ENCODE data around the gene PNPLA6. TPM values are rescaled to one million over a fixed set of nuclear protein-coding genes. Genes with fewer than 3 reads are reported as not detected.

PNPLA6 gene
- total and polyA plus RNA-seq, 2 experiments from 2014 or later: 66.6 to 135 TPM

DNA sequence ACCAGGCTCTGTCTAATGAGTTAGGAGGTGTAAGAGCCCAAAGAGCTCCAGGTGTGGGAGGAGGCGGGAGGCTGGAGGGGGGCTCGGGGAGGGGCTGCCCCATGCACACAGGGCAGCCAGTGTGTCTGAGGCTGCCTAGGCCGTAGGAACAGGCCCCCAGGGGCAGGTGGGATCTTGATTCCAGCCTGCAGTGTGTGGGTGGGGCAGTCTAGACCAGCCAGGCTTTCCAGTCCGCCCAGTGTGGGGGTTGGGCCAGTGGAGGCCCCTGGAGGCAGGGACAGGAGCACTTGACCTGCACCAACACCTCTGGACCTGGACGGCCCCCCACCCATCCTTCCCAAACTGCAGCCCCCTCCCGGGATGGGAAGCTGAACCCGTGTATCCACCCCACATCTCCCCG is 54.7 kb downstream of the PNPLA6 start:
- Histone ChIP-seq H3K9me2 (ENCODE audit: insufficient read depth) (no peaks in the 10 kb centered on the region), H3K36me3 (ENCODE audit: insufficient read depth) (no peaks in the 10 kb centered on the region), H3K4me3 (no peak overlapping the region), H4K20me1 (replicated peaks; ENCODE audit: insufficient read depth) (no peaks in the 10 kb centered on the region), H2AFZ (no peak overlapping the region), H3K79me2 (replicated peaks; ENCODE audit: insufficient read depth) (no peaks in the 10 kb centered on the region), H3K27me3 (ENCODE audit: insufficient read depth) (peaks cover 6% of the 10 kb centered on the region; the same call in 1 of the 2 replicates), H3K4me1 (ENCODE audit: insufficient read depth) (no peaks in the 10 kb centered on the region), H3K4me2 (no peak overlapping the region), H3K27ac (ENCODE audit: low read depth) (no peak overlapping the region), H3F3A (replicated peaks; ENCODE audit: low read depth) (no peaks in the 10 kb centered on the region)
- no peaks in the 10 kb centered on the region for H3K9me3 Mint-ChIP-seq
- no peak overlapping the region for H3K4me3 Mint-ChIP-seq
- no peaks in the 10 kb centered on the region; the same call in 2 of the 3 replicates for H3K36me3 Mint-ChIP-seq (ENCODE audit: low read depth)
- no peak overlapping the region for H3K27ac Mint-ChIP-seq
- H3K4me1 Mint-ChIP-seq: peaks cover 2% of the 10 kb centered on the region
- DNase-seq (ENCODE audit: low spot score): no peak
- H3K27me3 Mint-ChIP-seq (ENCODE audit: insufficient read depth, low read depth, poor library complexity): peaks cover 10% of the 10 kb centered on the region
- ATAC-seq: peak; percentile 76
- TF ChIP-seq NANOG (IDR thresholded peaks at IDR 0.05; ENCODE audit: borderline replicate concordance): no peak
- no peak for TF ChIP-seq CREB1 (CRISPR knock-in tag; IDR thresholded peaks at IDR 0.05; ENCODE audit: low read depth)
- TF ChIP-seq POLR2AphosphoS5 (IDR thresholded peaks at IDR 0.05; ENCODE audit: low read depth): no peak
- TF ChIP-seq STAT1 (IDR thresholded peaks at IDR 0.05; ENCODE audit: unreplicated experiment): no peak
- TF ChIP-seq, protein P1, sequence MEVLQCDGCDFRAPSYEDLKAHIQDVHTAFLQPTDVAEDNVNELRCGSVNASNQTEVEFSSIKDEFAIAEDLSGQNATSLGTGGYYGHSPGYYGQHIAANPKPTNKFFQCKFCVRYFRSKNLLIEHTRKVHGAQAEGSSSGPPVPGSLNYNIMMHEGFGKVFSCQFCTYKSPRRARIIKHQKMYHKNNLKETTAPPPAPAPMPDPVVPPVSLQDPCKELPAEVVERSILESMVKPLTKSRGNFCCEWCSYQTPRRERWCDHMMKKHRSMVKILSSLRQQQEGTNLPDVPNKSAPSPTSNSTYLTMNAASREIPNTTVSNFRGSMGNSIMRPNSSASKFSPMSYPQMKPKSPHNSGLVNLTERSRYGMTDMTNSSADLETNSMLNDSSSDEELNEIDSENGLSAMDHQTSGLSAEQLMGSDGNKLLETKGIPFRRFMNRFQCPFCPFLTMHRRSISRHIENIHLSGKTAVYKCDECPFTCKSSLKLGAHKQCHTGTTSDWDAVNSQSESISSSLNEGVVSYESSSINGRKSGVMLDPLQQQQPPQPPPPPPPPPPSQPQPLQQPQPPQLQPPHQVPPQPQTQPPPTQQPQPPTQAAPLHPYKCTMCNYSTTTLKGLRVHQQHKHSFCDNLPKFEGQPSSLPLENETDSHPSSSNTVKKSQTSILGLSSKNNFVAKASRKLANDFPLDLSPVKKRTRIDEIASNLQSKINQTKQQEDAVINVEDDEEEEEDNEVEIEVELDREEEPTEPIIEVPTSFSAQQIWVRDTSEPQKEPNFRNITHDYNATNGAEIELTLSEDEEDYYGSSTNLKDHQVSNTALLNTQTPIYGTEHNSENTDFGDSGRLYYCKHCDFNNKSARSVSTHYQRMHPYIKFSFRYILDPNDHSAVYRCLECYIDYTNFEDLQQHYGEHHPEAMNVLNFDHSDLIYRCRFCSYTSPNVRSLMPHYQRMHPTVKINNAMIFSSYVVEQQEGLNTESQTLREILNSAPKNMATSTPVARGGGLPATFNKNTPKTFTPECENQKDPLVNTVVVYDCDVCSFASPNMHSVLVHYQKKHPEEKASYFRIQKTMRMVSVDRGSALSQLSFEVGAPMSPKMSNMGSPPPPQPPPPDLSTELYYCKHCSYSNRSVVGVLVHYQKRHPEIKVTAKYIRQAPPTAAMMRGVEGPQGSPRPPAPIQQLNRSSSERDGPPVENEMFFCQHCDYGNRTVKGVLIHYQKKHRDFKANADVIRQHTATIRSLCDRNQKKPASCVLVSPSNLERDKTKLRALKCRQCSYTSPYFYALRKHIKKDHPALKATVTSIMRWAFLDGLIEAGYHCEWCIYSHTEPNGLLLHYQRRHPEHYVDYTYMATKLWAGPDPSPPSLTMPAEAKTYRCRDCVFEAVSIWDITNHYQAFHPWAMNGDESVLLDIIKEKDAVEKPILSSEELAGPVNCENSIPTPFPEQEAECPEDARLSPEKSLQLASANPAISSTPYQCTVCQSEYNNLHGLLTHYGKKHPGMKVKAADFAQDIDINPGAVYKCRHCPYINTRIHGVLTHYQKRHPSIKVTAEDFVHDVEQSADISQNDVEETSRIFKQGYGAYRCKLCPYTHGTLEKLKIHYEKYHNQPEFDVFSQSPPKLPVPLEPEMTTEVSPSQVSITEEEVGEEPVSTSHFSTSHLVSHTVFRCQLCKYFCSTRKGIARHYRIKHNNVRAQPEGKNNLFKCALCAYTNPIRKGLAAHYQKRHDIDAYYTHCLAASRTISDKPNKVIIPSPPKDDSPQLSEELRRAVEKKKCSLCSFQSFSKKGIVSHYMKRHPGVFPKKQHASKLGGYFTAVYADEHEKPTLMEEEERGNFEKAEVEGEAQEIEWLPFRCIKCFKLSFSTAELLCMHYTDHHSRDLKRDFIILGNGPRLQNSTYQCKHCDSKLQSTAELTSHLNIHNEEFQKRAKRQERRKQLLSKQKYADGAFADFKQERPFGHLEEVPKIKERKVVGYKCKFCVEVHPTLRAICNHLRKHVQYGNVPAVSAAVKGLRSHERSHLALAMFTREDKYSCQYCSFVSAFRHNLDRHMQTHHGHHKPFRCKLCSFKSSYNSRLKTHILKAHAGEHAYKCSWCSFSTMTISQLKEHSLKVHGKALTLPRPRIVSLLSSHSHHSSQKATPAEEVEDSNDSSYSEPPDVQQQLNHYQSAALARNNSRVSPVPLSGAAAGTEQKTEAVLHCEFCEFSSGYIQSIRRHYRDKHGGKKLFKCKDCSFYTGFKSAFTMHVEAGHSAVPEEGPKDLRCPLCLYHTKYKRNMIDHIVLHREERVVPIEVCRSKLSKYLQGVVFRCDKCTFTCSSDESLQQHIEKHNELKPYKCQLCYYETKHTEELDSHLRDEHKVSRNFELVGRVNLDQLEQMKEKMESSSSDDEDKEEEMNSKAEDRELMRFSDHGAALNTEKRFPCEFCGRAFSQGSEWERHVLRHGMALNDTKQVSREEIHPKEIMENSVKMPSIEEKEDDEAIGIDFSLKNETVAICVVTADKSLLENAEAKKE (CRISPR knock-in tag; IDR thresholded peaks at IDR 0.05): no peak
- TF ChIP-seq JUNB (IDR thresholded peaks at IDR 0.05; ENCODE audit: unreplicated experiment): no peak
- no peak for TF ChIP-seq EZH2 (IDR thresholded peaks at IDR 0.05; ENCODE audit: low read depth, unreplicated experiment)
- TF ChIP-seq EZH2phosphoT487 (IDR thresholded peaks at IDR 0.05; ENCODE audit: unreplicated experiment): no peak
- TF ChIP-seq, protein P2, sequence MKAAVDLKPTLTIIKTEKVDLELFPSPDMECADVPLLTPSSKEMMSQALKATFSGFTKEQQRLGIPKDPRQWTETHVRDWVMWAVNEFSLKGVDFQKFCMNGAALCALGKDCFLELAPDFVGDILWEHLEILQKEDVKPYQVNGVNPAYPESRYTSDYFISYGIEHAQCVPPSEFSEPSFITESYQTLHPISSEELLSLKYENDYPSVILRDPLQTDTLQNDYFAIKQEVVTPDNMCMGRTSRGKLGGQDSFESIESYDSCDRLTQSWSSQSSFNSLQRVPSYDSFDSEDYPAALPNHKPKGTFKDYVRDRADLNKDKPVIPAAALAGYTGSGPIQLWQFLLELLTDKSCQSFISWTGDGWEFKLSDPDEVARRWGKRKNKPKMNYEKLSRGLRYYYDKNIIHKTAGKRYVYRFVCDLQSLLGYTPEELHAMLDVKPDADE (IDR thresholded peaks at IDR 0.05): no peak
- no peak for TF ChIP-seq ZNF114 (CRISPR knock-in tag; IDR thresholded peaks at IDR 0.05)
- TF ChIP-seq, protein P3, sequence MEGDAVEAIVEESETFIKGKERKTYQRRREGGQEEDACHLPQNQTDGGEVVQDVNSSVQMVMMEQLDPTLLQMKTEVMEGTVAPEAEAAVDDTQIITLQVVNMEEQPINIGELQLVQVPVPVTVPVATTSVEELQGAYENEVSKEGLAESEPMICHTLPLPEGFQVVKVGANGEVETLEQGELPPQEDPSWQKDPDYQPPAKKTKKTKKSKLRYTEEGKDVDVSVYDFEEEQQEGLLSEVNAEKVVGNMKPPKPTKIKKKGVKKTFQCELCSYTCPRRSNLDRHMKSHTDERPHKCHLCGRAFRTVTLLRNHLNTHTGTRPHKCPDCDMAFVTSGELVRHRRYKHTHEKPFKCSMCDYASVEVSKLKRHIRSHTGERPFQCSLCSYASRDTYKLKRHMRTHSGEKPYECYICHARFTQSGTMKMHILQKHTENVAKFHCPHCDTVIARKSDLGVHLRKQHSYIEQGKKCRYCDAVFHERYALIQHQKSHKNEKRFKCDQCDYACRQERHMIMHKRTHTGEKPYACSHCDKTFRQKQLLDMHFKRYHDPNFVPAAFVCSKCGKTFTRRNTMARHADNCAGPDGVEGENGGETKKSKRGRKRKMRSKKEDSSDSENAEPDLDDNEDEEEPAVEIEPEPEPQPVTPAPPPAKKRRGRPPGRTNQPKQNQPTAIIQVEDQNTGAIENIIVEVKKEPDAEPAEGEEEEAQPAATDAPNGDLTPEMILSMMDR (conservative IDR thresholded peaks at IDR 0.05; ENCODE audit: low read depth in 2 of 2): no peak
- TF ChIP-seq, protein P4, sequence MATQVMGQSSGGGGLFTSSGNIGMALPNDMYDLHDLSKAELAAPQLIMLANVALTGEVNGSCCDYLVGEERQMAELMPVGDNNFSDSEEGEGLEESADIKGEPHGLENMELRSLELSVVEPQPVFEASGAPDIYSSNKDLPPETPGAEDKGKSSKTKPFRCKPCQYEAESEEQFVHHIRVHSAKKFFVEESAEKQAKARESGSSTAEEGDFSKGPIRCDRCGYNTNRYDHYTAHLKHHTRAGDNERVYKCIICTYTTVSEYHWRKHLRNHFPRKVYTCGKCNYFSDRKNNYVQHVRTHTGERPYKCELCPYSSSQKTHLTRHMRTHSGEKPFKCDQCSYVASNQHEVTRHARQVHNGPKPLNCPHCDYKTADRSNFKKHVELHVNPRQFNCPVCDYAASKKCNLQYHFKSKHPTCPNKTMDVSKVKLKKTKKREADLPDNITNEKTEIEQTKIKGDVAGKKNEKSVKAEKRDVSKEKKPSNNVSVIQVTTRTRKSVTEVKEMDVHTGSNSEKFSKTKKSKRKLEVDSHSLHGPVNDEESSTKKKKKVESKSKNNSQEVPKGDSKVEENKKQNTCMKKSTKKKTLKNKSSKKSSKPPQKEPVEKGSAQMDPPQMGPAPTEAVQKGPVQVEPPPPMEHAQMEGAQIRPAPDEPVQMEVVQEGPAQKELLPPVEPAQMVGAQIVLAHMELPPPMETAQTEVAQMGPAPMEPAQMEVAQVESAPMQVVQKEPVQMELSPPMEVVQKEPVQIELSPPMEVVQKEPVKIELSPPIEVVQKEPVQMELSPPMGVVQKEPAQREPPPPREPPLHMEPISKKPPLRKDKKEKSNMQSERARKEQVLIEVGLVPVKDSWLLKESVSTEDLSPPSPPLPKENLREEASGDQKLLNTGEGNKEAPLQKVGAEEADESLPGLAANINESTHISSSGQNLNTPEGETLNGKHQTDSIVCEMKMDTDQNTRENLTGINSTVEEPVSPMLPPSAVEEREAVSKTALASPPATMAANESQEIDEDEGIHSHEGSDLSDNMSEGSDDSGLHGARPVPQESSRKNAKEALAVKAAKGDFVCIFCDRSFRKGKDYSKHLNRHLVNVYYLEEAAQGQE (IDR thresholded peaks at IDR 0.05; ENCODE audit: unreplicated experiment): no peak
- no peak for TF ChIP-seq ZNF331 (CRISPR knock-in tag; IDR thresholded peaks at IDR 0.05; ENCODE audit: low read depth)
